Esophagus muscularis mucosa (tissue), 4 donors: Measurements from ENCODE around the gene ZSCAN22. TPM values are rescaled to one million over a fixed set of nuclear protein-coding genes. Genes with fewer than 3 reads are reported as not detected.
A peak's percentile ranks its signal among the peaks of the same experiment; 100 is the strongest.

Experiments used
- DNase-seq: peaks from one replicate; pipeline ENCODE4 v3.0.0-alpha.2; 2017; ENCODE audit errors: extremely low spot score
- H3K27ac ChIP-seq, 4 donors: fragments of 200-600 bp; sonication (generic); replicated peaks in 1 of 4; 1 replicate in 3 of 4; 2 replicates in 1 of 4; pipeline ENCODE4 v1.5.1; 2016 to 2019; ENCODE audit warnings: mild to moderate bottlenecking in 1 of 4
- H3K27me3 ChIP-seq, 4 donors: fragments of 200-600 bp; sonication (generic); one replicate each; pipeline versions ENCODE4 v1.5.1 to v1.6.0; 2016 to 2019
- H3K36me3 ChIP-seq, 4 donors: fragments of 200-600 bp; sonication (generic); one replicate each; pipeline ENCODE4 v1.5.1; 2016 to 2019
- H3K4me1 ChIP-seq, 4 donors: fragments of 200-600 bp; sonication (generic); one replicate each; pipeline ENCODE4 v1.5.1; 2016 to 2019
- H3K4me3 ChIP-seq, 4 donors: fragments of 200-600 bp; sonication (generic); 1 replicate in 2 of 4; 2 replicates in 2 of 4; pipeline ENCODE4 v1.5.1; 2016 to 2019; ENCODE audit warnings: mild to moderate bottlenecking in 4 of 4, moderate library complexity in 1 of 4
- H3K9me3 ChIP-seq, 4 donors: fragments of 200-600 bp; sonication (generic); 1 replicate in 3 of 4; 2 replicates in 1 of 4; pipeline ENCODE4 v1.5.1; 2016 to 2019
- CTCF ChIP-seq, 3 experiments: fragments of 200-600 bp in 2 of 3; fragments of 450-650 bp in 1 of 3; sonication (generic) in 2 of 3; IDR thresholded peaks; one replicate each; pipeline ENCODE4 v1.5.1; 2017 to 2019; ENCODE audit warnings: antibody characterized with exemption in 3 of 3, mild to moderate bottlenecking in 2 of 3, moderate library complexity in 1 of 3
- EP300 ChIP-seq: sonication (generic); formaldehyde crosslinking; IDR thresholded peaks from one replicate; pipeline ENCODE4 v1.6.1; 2017; ENCODE audit warnings: antibody characterized with exemption
- POLR2A ChIP-seq: fragments of 450-650 bp; IDR thresholded peaks from one replicate; pipeline ENCODE4 v1.6.1; 2017; ENCODE audit warnings: antibody characterized with exemption, moderate library complexity, mild to moderate bottlenecking, low read depth
- POLR2AphosphoS5 ChIP-seq, 2 donors: sonication (generic); formaldehyde crosslinking; IDR thresholded peaks; one replicate each; pipeline ENCODE4 v1.6.1; 2017; ENCODE audit warnings: antibody characterized with exemption in 2 of 2
- WGBS: methylation state at CpG from one replicate; pipeline ENCODE4 v1.1.5; 2018; 5-methylcytosine and 5-hydroxymethylcytosine counted together
- intact Hi-C: fragments of 100-400 bp; cut with DNase I; formaldehyde crosslinking; loops from one replicate; pipeline ENCODE4 v1.15.1; 2023
- total RNA-seq, 4 donors: library from RNA; depleted of rRNA; stranded (reverse); fragments of >200 nt; gene quantifications; one replicate each; pipeline versions ENCODE4 v1.1.0 to v1.2.1, GENCODE V29; 2016

ZSCAN22 gene
- total RNA-seq, 4 donors from 2014 or later, result 2.9 to 4.9 (median 3.6) TPM

GRCh38 chr19:58330458-58330857 lies 3.7 kb downstream of the ZSCAN22 start:
- peaks cover 23 to 30% (median 27%) of the 10 kb centered on the region in 4 donors for H3K4me1 ChIP-seq
- peaks cover 8 to 13% (median 12%) of the 10 kb centered on the region in 4 donors for H3K36me3 ChIP-seq
- 78% methylated on average over 4 of the region's 4 CpGs for WGBS
- no peak for TF ChIP-seq POLR2A
- TF ChIP-seq EP300, result no peak
- peak in 1 of 2 donors; percentile 27 for TF ChIP-seq POLR2AphosphoS5 (IDR thresholded peaks at IDR 0.05)
- no peaks in the 10 kb centered on the region for H3K9me3 ChIP-seq
- no peak for DNase-seq
- H3K4me3 ChIP-seq, result no peak overlapping the region
- H3K27ac ChIP-seq, result no peak overlapping the region
- H3K27me3 ChIP-seq, result no peaks in the 10 kb centered on the region
- intact Hi-C loops, result no loop called here

- Histone ChIP-seq H3K36me3 (peaks cover 19 to 32% (median 30%) of the 10 kb centered on the region in 4 donors), H3K27ac (no peak overlapping the region), H3K4me3 (no peak overlapping the region), H3K27me3 (no peaks in the 10 kb centered on the region), H3K4me1 (peaks cover 13 to 14% (median 14%) of the 10 kb centered on the region in 4 donors), H3K9me3 (no peaks in the 10 kb centered on the region)
- DNase-seq, result no peak
- WGBS, result 100% methylated on average over 1 of the region's 1 CpG
- intact Hi-C loops, result no loop called here
- TF ChIP-seq POLR2AphosphoS5 (IDR thresholded peaks at IDR 0.05), result no peak
- no peak for TF ChIP-seq POLR2A
- no peak for TF ChIP-seq CTCF (IDR thresholded peaks at IDR 0.05)
- no peak for TF ChIP-seq EP300
Measured at GRCh38 chr19:58332697-58333096, 5.9 kb downstream of the ZSCAN22 start.

GRCh38 chr19:58334691-58335249 lies 8.0 kb downstream of the ZSCAN22 start:
- no peak for TF ChIP-seq CTCF (IDR thresholded peaks at IDR 0.05)
- no peak for TF ChIP-seq POLR2AphosphoS5 (IDR thresholded peaks at IDR 0.05)
- no peak for TF ChIP-seq POLR2A
- TF ChIP-seq EP300, result no peak
- Histone ChIP-seq H3K4me3 (no peak overlapping the region), H3K9me3 (peaks cover 0 to 3% (median 0%) of the 10 kb centered on the region in 4 donors), H3K27ac (no peak overlapping the region), H3K27me3 (no peaks in the 10 kb centered on the region), H3K4me1 (no peaks in the 10 kb centered on the region), H3K36me3 (peaks cover 33 to 53% (median 50%) of the 10 kb centered on the region in 4 donors)
- 92% methylated on average over 16 of the region's 19 CpGs for WGBS
- intact Hi-C loops, result no loop called here
- no peak for DNase-seq

- no peak for TF ChIP-seq CTCF (IDR thresholded peaks at IDR 0.05)
- TF ChIP-seq POLR2AphosphoS5 (IDR thresholded peaks at IDR 0.05), result no peak
- TF ChIP-seq POLR2A, result no peak
- no peak for TF ChIP-seq EP300
- peaks cover 0 to 3% (median 0%) of the 10 kb centered on the region in 4 donors for H3K9me3 ChIP-seq
- no peak overlapping the region for H3K4me3 ChIP-seq
- no peak overlapping the region for H3K27ac ChIP-seq
- intact Hi-C loops, result no loop called here
- 81% methylated on average over 3 of the region's 3 CpGs for WGBS
- no peaks in the 10 kb centered on the region for H3K4me1 ChIP-seq
- H3K36me3 ChIP-seq, result peaks cover 33 to 58% (median 54%) of the 10 kb centered on the region in 4 donors
- DNase-seq, result no peak
- H3K27me3 ChIP-seq, result no peaks in the 10 kb centered on the region
Measured at GRCh38 chr19:58335630-58336029, 8.8 kb downstream of the ZSCAN22 start.

GRCh38 chr19:58336216-58336615 lies 9.4 kb downstream of the ZSCAN22 start:
- no peak for TF ChIP-seq EP300
- no peak for TF ChIP-seq POLR2A
- TF ChIP-seq POLR2AphosphoS5 (IDR thresholded peaks at IDR 0.05), result no peak
- Histone ChIP-seq H3K27me3 (no peaks in the 10 kb centered on the region), H3K27ac (no peak overlapping the region), H3K36me3 (peaks cover 33 to 64% (median 54%) of the 10 kb centered on the region in 4 donors), H3K4me3 (no peak overlapping the region), H3K4me1 (no peaks in the 10 kb centered on the region), H3K9me3 (peaks cover 0 to 3% (median 0%) of the 10 kb centered on the region in 4 donors)
- 88% methylated on average over 1 of the region's 1 CpG for WGBS
- DNase-seq, result no peak
- intact Hi-C loops, result no loop called here
